SK-N-SH (cell line): ENCODE measurements around the gene PDF. TPM values are rescaled to one million over a fixed set of nuclear protein-coding genes. Genes with fewer than 3 reads are reported as not detected.

ENCODE experiments used
- CTCF ChIA-PET: fragments of 300-600, 350-600 bp; formaldehyde crosslinking; extraction: SDS; loops from one replicate; lab custom pipeline; 2021; lab: Yijun Ruan, JAX
- POLR2A ChIA-PET: fragments of 350-600 bp; sonication (Branson Sonifier 250); formaldehyde crosslinking; extraction: SDS; loops from one replicate; lab custom pipeline; 2020; ENCODE audit warnings: antibody characterized with exemption, inconsistent platforms; lab: Yijun Ruan, JAX
- DNase-seq: peaks from one replicate; pipeline ENCODE4 v3.0.0; 2012
- H2AFZ ChIP-seq: fragments of 200-600 bp; sonication (generic); 2 replicates; pipeline ENCODE4 v1.8.1; 2016; ENCODE audit warnings: antibody characterized with exemption, mild to moderate bottlenecking, low read depth
- H3F3A ChIP-seq: fragments of 200-600 bp; sonication (generic); replicated peaks from 2 replicates; pipeline ENCODE3; 2016; ENCODE audit warnings: antibody characterized with exemption, mild to moderate bottlenecking; ENCODE audit not compliant: insufficient read depth
- H3K27ac ChIP-seq, 2 experiments: fragments of 200-500 bp in 1 of 2; fragments of 200-600 bp in 1 of 2; sonication (Bioruptor generic) in 1 of 2; sonication (generic), shearing (Covaris generic) in 1 of 2; 2 replicates each; pipeline versions ENCODE4 v1.5.1 to v1.6.1; 2014 to 2016; ENCODE audit warnings: low read depth in 2 of 2, inconsistent platforms in 1 of 2, low read length in 1 of 2, mild to moderate bottlenecking in 1 of 2, mixed read lengths in 1 of 2
- H3K27me3 ChIP-seq: fragments of 200-600 bp; sonication (generic), shearing (Covaris generic); 2 replicates; pipeline ENCODE4 v1.6.1; 2016; ENCODE audit warnings: mixed run types; ENCODE audit not compliant: insufficient read depth
- H3K36me3 ChIP-seq, 2 experiments: fragments of 200-500 bp in 1 of 2; fragments of 200-600 bp in 1 of 2; sonication (Bioruptor generic) in 1 of 2; sonication (generic) in 1 of 2; replicated peaks in 1 of 2; 2 replicates each; pipeline versions ENCODE3 to v1.5.1; 2014 to 2016; ENCODE audit warnings: low read length in 1 of 2, mild to moderate bottlenecking in 1 of 2; ENCODE audit not compliant: insufficient read depth in 2 of 2, control insufficient read depth in 1 of 2
- H3K4me1 ChIP-seq, 2 experiments: fragments of 200-500 bp in 1 of 2; fragments of 200-600 bp in 1 of 2; sonication (Bioruptor generic) in 1 of 2; sonication (generic), shearing (Covaris generic) in 1 of 2; 2 replicates each; pipeline versions ENCODE4 v1.5.1 to v1.6.1; 2014 to 2016; ENCODE audit warnings: low read depth in 1 of 2, low read length in 1 of 2, mixed run types in 1 of 2; ENCODE audit not compliant: insufficient read depth in 2 of 2, control insufficient read depth in 1 of 2
- H3K4me2 ChIP-seq: fragments of 200-600 bp; sonication (generic), shearing (Covaris generic); 2 replicates; pipeline ENCODE4 v1.6.1; 2017; ENCODE audit warnings: mixed run types
- H3K4me3 ChIP-seq, 2 experiments: fragments of 200-500 bp in 1 of 2; fragments of 200-600 bp in 1 of 2; sonication (Bioruptor generic) in 1 of 2; sonication (generic), shearing (Covaris generic) in 1 of 2; 2 replicates each; pipeline versions ENCODE4 v1.5.1 to v1.8.1; 2014 to 2016; ENCODE audit warnings: low read depth in 2 of 2, inconsistent platforms in 1 of 2, low read length in 1 of 2, mild to moderate bottlenecking in 1 of 2, mixed read lengths in 1 of 2, moderate library complexity in 1 of 2
- H3K79me2 ChIP-seq: fragments of 200-600 bp; sonication (generic); 2 replicates; pipeline ENCODE4 v1.8.1; 2017; ENCODE audit warnings: mild to moderate bottlenecking; ENCODE audit not compliant: insufficient read depth
- H3K9ac ChIP-seq: fragments of 200-600 bp; sonication (generic); 2 replicates; pipeline ENCODE4 v1.6.1; 2017; ENCODE audit warnings: mixed run types
- H3K9me2 ChIP-seq: fragments of 200-600 bp; sonication (generic); 2 replicates; pipeline ENCODE4 v1.6.1; 2017; ENCODE audit warnings: mixed run types
- H3K9me3 ChIP-seq: fragments of 200-600 bp; sonication (generic); 2 replicates; pipeline ENCODE4 v1.6.1; 2017; ENCODE audit warnings: mixed run types, mild to moderate bottlenecking, moderate library complexity
- H4K20me1 ChIP-seq: fragments of 200-600 bp; sonication (generic); 2 replicates; pipeline ENCODE4 v1.6.1; 2017; ENCODE audit warnings: mild to moderate bottlenecking, mixed run types; ENCODE audit not compliant: insufficient read depth
- EP300 ChIP-seq, 2 experiments: IDR thresholded peaks; 2 replicates each; pipeline versions ENCODE4 v1.4.0 to v1.6.1; 2012; ENCODE audit warnings: borderline replicate concordance in 1 of 2, low read depth in 1 of 2, low read length in 1 of 2
- FOSL2 ChIP-seq: IDR thresholded peaks from 2 replicates; pipeline ENCODE4 v1.4.0; 2012; ENCODE audit warnings: low read depth, mild to moderate bottlenecking, moderate library complexity, borderline replicate concordance
- FOXJ3 ChIP-seq: sonication (generic); formaldehyde crosslinking; IDR thresholded peaks from 2 replicates; pipeline ENCODE4 v1.5.1; 2020; ENCODE audit warnings: mild to moderate bottlenecking, missing genetic modification reagents
- GATA2 ChIP-seq: sonication (generic); formaldehyde crosslinking; IDR thresholded peaks from 2 replicates; pipeline ENCODE4 v1.5.0; 2020; ENCODE audit warnings: mild to moderate bottlenecking, missing genetic modification reagents
- NRF1 ChIP-seq: IDR thresholded peaks from 2 replicates; pipeline ENCODE4 v1.6.1; 2012; ENCODE audit warnings: low read depth, mild to moderate bottlenecking, low read length
- RXRA ChIP-seq: IDR thresholded peaks from 2 replicates; pipeline ENCODE4 v1.4.0; 2012; ENCODE audit warnings: low read depth, mild to moderate bottlenecking, borderline replicate concordance
- TAF1 ChIP-seq: IDR thresholded peaks from 2 replicates; pipeline ENCODE4 v1.6.1; 2012; ENCODE audit warnings: low read depth, mild to moderate bottlenecking, low read length, moderate library complexity, borderline replicate concordance
- TCF12 ChIP-seq: IDR thresholded peaks from 2 replicates; pipeline ENCODE4 v1.4.0; 2012
- TEAD4 ChIP-seq: IDR thresholded peaks from 2 replicates; pipeline ENCODE4 v1.4.0; 2012; ENCODE audit warnings: mild to moderate bottlenecking, borderline replicate concordance; ENCODE audit not compliant: insufficient read depth
- ZBTB33 ChIP-seq: IDR thresholded peaks from 2 replicates; pipeline ENCODE4 v1.4.0; 2012; ENCODE audit warnings: low read depth, borderline replicate concordance
- WGBS: methylation state at CpG from one replicate; pipeline ENCODE4 v1.1.6; 2017; ENCODE audit warnings: low lambda C conversion rate; 5-methylcytosine and 5-hydroxymethylcytosine counted together
- polyA plus RNA-seq, 3 experiments: library from polyadenylated mRNA; depleted of rRNA; stranded (reverse); fragments of >200 nt; gene quantifications; 2 replicates each; pipeline ENCODE4 v1.2.3, GENCODE V29; 2012
- TF ChIP-seq, protein P1 (sequence below): fragments of 150-350 bp; IDR thresholded peaks from 2 replicates; pipeline ENCODE4 v1.6.1; 2016; ENCODE audit warnings: mild to moderate bottlenecking, low read depth, low read length

Gene PDF
- polyA plus RNA-seq, 1 of the 3 experiments (the other 2 are of a cell fraction) = 22.0 TPM

- Histone ChIP-seq H3F3A (peaks cover 23% of the 10 kb centered on the region), H3K27ac (no peak overlapping the region), H3K9me3 (no peaks in the 10 kb centered on the region), H3K9me2 (no peaks in the 10 kb centered on the region), H2AFZ (no peak overlapping the region), H4K20me1 (peaks cover 3% of the 10 kb centered on the region; the same call in 1 of the 2 replicates), H3K4me2 (no peak overlapping the region), H3K27me3 (no peaks in the 10 kb centered on the region), H3K4me3 (no peak overlapping the region), H3K36me3 (peaks cover 7 to 16% of the 10 kb centered on the region in 2 experiments), H3K4me1 (peaks cover 0 to 2% of the 10 kb centered on the region in 2 experiments; a peak in 1 of 4 replicates), H3K9ac (no peak overlapping the region), H3K79me2 (peaks cover 7% of the 10 kb centered on the region)
- ChIA-PET CTCF (interaction anchor here (1.3 kb wide), 1 partner anchor 157 kb away, joined by 4 read pairs; no protein-coding TSS in a partner anchor), POLR2A (no interaction called here)
- no peak for TF ChIP-seq EP300 (IDR thresholded peaks at IDR 0.05; ENCODE audit: borderline replicate concordance in 1 of 2, low read depth in 1 of 2, low read length in 1 of 2)
- TF ChIP-seq, protein P1, sequence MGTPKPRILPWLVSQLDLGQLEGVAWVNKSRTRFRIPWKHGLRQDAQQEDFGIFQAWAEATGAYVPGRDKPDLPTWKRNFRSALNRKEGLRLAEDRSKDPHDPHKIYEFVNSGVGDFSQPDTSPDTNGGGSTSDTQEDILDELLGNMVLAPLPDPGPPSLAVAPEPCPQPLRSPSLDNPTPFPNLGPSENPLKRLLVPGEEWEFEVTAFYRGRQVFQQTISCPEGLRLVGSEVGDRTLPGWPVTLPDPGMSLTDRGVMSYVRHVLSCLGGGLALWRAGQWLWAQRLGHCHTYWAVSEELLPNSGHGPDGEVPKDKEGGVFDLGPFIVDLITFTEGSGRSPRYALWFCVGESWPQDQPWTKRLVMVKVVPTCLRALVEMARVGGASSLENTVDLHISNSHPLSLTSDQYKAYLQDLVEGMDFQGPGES = no peak
- no peak for TF ChIP-seq FOSL2
- no peak for TF ChIP-seq NRF1
- TF ChIP-seq ZBTB33 = no peak
- no peak for TF ChIP-seq TEAD4
- TF ChIP-seq GATA2 = no peak
- no peak for TF ChIP-seq RXRA
- no peak for TF ChIP-seq FOXJ3 (CRISPR knock-in tag)
- no peak for TF ChIP-seq TAF1
- 96% methylated on average over 1 of the region's 1 CpG for WGBS
- DNase-seq = no peak
These were observed 23.3 kb downstream of the PDF start for GRCh38 chr16:69307091-69307490.

DNA sequence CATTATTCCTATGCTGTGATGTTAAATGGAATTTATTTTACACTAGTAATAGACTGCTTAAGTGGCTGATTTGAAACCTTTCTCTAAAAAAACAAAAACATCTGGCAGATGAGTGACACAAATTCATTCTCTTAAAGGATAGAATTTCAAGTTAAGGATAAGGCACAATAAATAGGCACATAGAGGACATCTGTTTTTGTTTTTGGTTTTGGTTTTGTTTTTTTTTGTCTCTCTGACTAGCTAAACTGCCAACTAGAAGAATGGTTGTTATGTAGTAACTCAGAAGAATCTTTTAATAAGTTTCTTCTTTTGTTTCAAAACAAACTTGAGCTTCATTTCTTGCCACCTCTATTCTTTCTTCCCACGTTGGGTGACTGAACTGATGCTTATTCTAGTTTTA, 24.4 kb downstream of the PDF start:
- ChIA-PET CTCF (no interaction called here), POLR2A (no interaction called here)
- Histone ChIP-seq H3K9ac (no peak overlapping the region), H3K4me1 (no peaks in the 10 kb centered on the region; a peak in 1 of 4 replicates), H3K36me3 (peaks cover 11 to 20% of the 10 kb centered on the region in 2 experiments), H3K79me2 (no peaks in the 10 kb centered on the region), H3K4me2 (no peak overlapping the region), H3K27ac (peak overlapping the region; percentile 36 to 40; a peak in 2 of 4 replicates), H3F3A (peaks cover 23% of the 10 kb centered on the region), H3K9me3 (no peaks in the 10 kb centered on the region), H3K27me3 (no peaks in the 10 kb centered on the region), H3K4me3 (no peak overlapping the region), H2AFZ (no peak overlapping the region), H4K20me1 (no peaks in the 10 kb centered on the region), H3K9me2 (no peaks in the 10 kb centered on the region)
- no peak for TF ChIP-seq FOXJ3 (CRISPR knock-in tag)
- TF ChIP-seq TCF12 = 0 out of 2 replicates have a peak, but pooled peaks have one; percentile 9
- no peak for DNase-seq
- 71% methylated on average over 1 of the region's 1 CpG for WGBS
